ENCODE results near the gene DLAT. TPM values are rescaled to one million over a fixed set of nuclear protein-coding genes. Genes with fewer than 3 reads are reported as not detected.

The DLAT gene
- total RNA-seq, 1 donor from 2014 or later, result 36.7 TPM

- no peaks in the 10 kb centered on the region for H3K27me3 Mint-ChIP-seq
- no peak overlapping the region for H3K27ac Mint-ChIP-seq
- peaks cover 7% of the 10 kb centered on the region for H3K9me3 Mint-ChIP-seq (ENCODE audit: low read depth)
- H3K4me3 Mint-ChIP-seq (ENCODE audit: low read depth), result no peak overlapping the region
- H3K4me1 Mint-ChIP-seq (ENCODE audit: low read depth), result no peaks in the 10 kb centered on the region
- no peak for TF ChIP-seq CTCF (IDR thresholded peaks at IDR 0.05; ENCODE audit: unreplicated experiment)
- DNase-seq (ENCODE audit: low spot score, unreplicated experiment), result no peak
- peaks cover 2% of the 10 kb centered on the region for H3K36me3 Mint-ChIP-seq (ENCODE audit: insufficient read depth)
Measured at GRCh38 chr11:112106070-112106469, 80.9 kb downstream of the DLAT start.

Other genes starting within 250 kb of the DLAT start
- 45.2 and 47.3 TPM in 2 replicates for gene ALG9, start 153.8 kb upstream of the DLAT start, total RNA-seq
- 2.8 and 3.0 TPM in 2 replicates for gene FDXACB1, start 146.2 kb upstream of the DLAT start, total RNA-seq
- gene CFAP68, start 145.9 kb upstream of the DLAT start, total RNA-seq, result 25.7 and 28.4 TPM in 2 replicates
- gene CRYAB, start 113.6 kb upstream of the DLAT start, total RNA-seq, result 1.2 TPM in 1 of 2 replicates, not detected in the other
- gene HSPB2, start 112.7 kb upstream of the DLAT start, total RNA-seq, result not detected in 2 replicates
- gene C11orf52, start 106.5 kb upstream of the DLAT start, total RNA-seq, result 16.2 and 19.4 TPM in 2 replicates
- 23.5 and 25.0 TPM in 2 replicates for gene DIXDC1, start 88.1 kb upstream of the DLAT start, total RNA-seq
- gene PIH1D2, start 48.6 kb downstream of the DLAT start, total RNA-seq, result 4.9 and 6.2 TPM in 2 replicates
- gene NKAPD1, start 48.9 kb downstream of the DLAT start, total RNA-seq, result 27.2 and 29.6 TPM in 2 replicates
- 71.2 and 71.7 TPM in 2 replicates for gene TIMM8B, start 61.3 kb downstream of the DLAT start, total RNA-seq
- gene SDHD, start 61.5 kb downstream of the DLAT start, total RNA-seq, result 40.4 and 46.9 TPM in 2 replicates
- 1.4 and 2.9 TPM in 2 replicates for gene IL18, start 138.7 kb downstream of the DLAT start, total RNA-seq
- not detected in 2 replicates for gene TEX12, start 142.0 kb downstream of the DLAT start, total RNA-seq
- 3.0 and 3.6 TPM in 2 replicates for gene BCO2, start 150.1 kb downstream of the DLAT start, total RNA-seq
- gene PTS, start 201.0 kb downstream of the DLAT start, total RNA-seq, result 46.3 and 49.6 TPM in 2 replicates
- not detected in 2 replicates for gene PLET1, start 235.5 kb downstream of the DLAT start, total RNA-seq